ENCODE measurements around the gene NT5C1B. TPM values are rescaled to one million over a fixed set of nuclear protein-coding genes. Genes with fewer than 3 reads are reported as not detected.
"Not testable (repeated sequence)": the region's sequence is repeated elsewhere in the genome, so short reads cannot be mapped to it uniquely, and the experiment has no call there.

NT5C1B gene
- total RNA-seq, result not detected

DNA sequence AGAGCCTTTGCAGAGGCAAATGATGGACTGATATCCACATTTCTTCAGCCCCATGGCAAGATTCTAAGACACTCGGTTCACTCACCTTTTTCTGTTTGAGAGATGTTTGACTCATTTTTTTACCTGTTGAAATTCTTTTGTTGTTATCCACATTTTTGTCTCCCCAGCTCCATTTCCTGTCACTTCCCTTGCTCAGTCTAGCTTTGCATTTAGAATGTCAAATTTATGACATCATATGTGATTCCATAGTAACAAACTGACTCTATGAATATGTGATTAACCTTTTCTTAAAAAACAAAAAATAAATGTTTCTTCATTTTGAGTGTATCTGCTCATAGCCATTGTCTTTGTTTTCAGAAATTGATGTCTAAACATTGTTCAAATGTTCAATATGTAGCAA, at the start of gene NT5C1B:
Gene NT5C1B, minus strand, starts transcription at position 216 of the 400 bp plus-strand sequence. Its CDS starts 101 bp downstream, at position 115.
- POLR2A ChIA-PET, result no interaction called here
- CTCF ChIA-PET, result no interaction called here

DNA sequence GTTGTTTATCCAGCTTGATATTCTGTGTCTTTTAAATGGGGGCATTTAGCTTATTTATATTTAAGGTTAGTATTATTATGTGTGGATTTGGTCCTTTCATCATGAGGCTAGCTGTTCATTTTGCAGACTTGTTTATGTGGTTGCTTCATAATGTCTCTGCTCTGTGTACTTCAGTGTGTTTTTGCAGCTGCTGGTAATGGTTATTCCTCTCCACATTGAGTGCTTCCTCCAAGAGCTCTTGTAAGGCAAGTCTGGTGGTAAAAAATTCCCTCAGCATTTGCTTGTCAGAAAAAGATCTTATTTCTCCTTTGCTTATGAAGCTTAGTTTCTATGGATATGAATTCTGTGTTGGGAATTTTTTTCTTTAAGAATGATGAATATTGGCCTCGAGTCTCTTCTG, 47.8 kb upstream of the NT5C1B start:
- POLR2A ChIA-PET, result no interaction called here
- CTCF ChIA-PET, result no interaction called here

DNA sequence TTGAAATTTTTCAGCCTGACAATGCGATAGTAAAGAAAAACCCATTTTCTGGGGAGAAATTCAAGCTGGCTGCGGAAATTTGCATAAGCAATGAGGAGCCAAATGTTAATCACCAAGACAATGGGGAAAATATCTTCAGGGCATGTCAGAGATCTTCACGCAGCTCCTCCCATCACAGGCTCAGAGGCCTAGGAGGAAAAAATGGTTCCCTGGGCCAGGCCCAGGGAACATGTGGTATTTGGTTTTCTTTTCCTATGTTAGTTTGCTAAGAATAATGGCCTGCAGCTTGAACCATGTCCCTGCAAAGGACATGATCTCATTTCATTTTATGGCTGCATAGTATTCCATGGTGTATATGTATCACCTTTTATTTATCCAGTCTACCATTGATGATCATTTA, 43.3 kb upstream of the NT5C1B start:
- CTCF ChIA-PET, POLR2A ChIA-PET: not testable (repeated sequence)

DNA sequence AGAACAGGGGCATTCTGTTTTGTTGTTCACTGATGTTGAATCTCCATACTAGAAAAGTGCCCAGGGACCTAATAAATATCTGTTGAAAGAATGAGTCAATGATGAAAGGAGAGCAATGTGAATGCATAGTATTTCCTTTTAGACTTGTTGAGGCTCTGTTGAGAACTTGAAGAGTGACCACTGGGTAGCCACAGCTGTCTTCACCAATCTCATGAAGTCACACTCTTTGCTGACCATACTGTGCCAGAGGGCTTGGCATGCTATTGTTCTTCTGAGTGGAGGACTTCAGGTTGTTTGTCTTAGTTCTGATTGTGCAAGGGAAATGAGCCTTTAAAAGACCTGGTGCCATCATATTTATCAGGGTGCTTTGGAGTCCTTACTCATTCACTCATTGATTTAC, 41.6 kb upstream of the NT5C1B start:
- ChIA-PET POLR2A (no interaction called here), CTCF (no interaction called here)

DNA sequence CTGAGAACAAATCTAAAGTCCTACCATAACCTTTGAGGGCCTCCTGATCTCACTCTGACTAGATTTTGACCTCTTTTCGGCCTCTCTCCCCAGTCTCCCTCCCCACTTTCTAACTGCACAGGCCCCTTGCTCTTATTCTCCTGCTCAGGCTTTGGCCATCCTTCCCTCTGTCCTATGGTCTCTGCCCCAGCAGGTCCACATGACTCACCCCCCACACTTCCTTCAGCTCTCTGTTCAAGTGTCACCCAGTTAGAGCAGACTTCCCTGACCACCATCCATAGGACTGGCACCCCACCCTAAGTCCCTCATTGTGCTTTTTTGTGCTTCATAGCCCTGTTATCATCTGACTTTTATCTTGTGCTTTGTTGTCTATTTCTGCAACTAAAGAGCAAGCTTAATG, 41.2 kb upstream of the NT5C1B start:
- ChIA-PET CTCF (no interaction called here), POLR2A (no interaction called here)

DNA sequence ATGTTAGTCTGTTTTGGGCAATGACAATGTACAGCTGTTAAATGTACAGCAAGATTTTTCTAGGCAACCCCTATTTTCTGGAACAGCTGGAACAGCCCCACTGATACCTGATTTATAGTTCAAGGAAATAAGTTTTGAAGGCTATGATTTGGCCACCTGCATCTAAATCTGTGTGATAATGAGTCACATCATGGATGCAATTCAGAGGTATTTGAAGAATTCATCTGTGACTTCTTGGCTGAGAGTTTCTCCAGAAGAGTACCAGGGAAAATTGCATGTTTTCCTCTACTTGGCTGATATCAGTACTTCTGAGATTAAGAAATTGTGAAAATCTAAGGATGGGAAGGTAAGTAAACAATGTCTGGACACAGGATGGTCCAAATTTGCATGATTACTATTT, 40.7 kb upstream of the NT5C1B start:
- ChIA-PET POLR2A (no interaction called here), CTCF (no interaction called here)

DNA sequence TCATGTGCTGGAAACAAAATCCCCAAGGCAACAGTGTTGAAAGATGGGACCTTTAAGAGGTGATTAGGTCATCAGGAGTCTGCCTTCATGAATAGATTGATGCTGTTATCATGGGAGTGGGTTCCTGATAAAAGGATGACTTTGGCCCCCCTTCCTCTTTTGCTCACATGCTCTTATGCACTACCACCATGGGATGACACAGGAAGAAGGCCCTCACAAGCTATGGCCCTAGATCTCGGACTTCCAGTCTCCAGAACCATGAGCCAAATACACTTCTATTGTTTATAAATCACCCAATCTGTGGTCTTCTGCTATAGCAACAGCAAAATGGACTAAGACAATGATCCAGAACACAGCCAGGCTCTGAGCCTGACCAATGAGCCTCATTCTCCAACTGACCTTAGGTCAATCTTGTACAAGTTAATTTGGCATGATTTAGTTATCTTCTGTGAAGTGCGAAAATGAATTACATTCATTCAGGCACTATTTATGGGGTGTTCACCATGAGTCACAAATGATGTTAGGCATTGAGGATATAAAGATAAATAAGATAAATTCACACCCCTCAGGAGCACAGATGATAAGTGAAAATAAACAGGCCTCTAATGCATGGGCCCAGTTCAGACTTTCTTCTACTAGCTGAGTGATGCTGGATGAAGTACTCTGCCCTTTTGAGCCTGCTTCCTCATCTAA, 37.7 kb upstream of the NT5C1B start:
- CTCF ChIA-PET, result no interaction called here
- POLR2A ChIA-PET, result no interaction called here

DNA sequence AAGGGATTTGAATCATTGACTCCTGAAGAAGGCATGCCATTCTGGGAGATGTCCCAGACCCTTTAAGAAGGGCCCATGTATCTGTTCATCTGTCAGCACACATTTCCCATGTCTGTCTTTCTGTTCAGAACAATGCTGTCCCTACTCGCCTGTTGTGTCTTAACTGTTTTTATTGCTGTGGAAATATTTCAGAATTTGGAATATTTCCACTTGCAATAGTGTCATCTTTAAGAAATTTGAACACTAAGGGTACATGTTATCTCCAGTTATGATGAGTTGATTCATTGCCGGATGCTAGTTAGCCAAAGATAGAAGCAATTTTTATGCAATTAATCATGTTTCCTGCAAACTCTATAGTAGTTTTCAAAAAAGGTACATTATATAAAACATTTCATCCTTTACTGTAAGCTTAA, 36.9 kb upstream of the NT5C1B start:
- ChIA-PET CTCF (no interaction called here), POLR2A (no interaction called here)

DNA sequence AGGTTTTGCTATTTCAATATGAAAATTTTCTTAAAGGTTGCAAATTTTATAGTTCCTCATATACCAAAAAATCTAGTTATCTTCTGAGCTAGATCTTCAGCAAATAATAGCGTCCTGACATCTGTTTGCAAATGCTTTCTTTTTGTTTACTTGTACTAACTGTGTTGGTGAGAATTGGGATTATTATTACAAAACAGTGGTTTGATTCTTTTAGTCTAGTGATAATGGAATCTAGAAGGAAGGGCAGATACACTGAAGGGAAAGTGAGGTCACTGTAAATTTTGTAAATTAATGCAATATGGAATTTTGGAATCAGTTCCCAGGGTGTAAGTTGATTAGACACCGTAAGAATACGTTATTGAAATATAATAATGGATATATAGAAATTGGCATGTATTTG, 36.2 kb upstream of the NT5C1B start:
- CTCF ChIA-PET, result no interaction called here
- POLR2A ChIA-PET, result no interaction called here

DNA sequence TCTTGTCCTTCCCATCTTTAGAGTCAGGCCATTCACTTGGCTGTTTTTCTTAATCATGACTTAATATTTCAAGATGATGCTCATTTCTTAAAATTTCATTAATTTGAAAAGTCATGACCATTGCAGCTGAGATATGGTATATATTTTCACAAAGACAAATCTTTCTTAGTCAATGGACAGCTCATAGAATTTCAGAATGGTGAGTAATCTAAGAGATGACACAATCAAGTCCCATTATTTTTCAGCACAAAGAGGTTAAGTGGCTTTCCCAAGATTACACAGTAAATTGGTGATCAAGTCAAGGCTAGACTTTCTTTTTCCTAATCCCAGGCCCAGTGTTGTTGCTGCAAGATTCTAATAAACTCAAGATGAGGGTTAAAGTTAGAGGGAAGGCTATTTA, 34.4 kb upstream of the NT5C1B start:
- POLR2A ChIA-PET, result no interaction called here
- CTCF ChIA-PET, result no interaction called here

DNA sequence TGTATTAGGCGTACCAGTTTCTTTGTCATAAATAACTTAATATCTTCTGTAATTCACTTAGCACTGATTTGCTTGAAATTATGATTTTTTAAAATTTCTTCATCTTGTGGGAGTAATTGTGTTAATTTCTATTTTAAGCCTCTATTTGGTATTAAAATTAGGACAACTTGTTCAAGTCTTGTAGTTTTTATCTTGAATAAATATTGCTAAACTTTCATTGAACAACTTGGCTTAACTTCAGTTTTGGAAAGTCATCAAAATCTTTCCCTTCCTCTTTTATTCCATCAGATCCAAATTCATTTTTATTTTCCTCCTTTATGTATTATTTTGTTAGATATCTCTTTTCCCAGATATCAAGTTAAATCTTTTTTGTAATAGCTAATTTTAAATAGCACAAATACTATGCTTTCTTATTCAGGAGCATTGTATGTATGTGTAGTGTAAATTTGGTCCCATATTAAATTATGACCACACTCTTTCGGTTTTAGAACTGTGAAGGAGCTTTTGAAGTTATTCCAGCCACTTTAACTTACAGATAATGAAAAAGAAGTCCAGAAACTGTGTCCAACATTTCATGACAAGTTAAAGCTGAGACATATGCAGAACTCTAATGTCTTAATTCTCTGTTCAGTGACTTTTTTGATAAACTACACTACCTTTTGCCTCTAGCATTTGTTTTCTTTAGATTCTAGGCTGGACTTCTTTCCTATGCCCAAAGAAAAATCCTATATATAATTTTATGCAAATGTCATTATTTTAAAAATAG, 31.7 kb upstream of the NT5C1B start:
- ChIA-PET POLR2A (no interaction called here), CTCF (no interaction called here)

DNA sequence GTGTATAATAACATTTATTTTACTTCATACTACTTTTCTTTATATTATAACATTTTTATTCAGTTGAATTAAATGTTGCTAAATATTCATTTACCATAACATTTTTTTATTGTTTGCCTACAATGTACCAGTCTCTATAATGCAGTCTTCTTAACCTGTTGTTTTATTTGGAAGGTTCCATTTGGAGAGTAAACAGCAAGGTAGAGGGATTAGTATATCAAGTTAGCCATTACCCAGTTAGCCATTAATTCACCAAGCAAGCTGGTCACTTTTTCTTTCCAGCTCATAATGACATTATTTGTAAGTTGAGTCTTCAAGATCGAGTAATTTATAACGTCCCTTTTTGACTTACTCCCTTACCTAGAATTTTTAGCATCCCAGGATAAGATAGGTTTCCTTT, 29.7 kb upstream of the NT5C1B start:
- ChIA-PET CTCF (no interaction called here), POLR2A (no interaction called here)

DNA sequence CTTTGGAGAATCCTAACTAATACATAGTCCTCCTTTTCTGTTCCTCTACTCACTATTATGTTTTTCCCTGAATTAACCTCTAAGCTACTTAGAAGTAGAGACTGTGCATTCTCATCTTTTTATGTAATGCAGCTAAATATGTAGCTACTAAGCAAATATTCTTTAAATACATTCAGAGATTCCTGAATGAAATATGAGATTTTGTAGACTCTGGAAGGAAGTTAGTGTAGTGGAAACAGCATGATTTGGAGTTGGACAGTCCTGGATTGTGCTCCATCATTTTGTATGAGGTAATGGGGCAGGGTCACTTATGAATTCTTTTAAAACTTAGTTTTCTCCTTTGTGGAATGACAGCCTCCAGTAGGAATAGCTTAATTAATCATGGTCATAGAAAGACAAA, 24.7 kb upstream of the NT5C1B start:
- ChIA-PET POLR2A (no interaction called here), CTCF (no interaction called here)

DNA sequence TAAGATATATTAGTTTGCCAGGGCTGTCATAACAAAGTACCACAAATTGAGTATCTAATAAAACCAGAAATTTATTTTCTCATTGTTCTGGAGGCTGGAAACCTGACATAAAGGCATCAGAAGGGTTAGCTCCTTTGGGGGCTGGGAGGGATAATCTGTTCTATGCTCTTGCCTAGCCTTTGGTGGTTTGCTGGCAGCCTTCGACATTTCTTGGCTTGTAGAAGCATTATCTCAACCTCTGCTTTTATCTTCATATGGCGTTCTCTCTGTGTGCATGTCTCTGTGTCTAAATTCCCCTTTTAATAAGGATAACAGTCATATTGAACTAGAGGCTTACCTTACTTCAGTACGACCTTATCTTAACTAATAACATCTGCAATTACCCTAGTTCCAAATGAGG, 22.8 kb upstream of the NT5C1B start:
- ChIA-PET POLR2A (interaction anchor here (0.5 kb wide), 1 partner anchor 272 kb away, joined by 7 read pairs; no protein-coding TSS in a partner anchor), CTCF (no interaction called here)

DNA sequence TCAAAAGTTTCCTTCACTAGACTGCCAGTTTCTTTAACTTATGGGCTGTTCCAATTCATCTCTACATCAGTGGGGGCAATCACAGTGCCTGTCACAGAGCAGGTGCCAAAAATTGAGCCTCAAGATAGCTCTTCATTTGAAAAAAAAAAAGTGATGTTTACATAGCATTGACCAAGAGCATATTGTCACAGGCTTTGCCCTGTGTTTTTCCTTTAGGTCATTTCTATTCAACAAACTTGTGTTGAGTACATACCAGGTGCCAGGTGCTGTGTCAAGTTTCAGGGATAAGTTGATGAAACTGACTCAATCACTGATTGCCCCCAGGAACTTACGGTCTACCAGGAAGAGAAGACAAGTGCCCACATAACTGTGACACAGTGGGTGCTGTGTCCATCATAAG, 22.2 kb upstream of the NT5C1B start:
- ChIA-PET POLR2A (no interaction called here), CTCF (no interaction called here)

DNA sequence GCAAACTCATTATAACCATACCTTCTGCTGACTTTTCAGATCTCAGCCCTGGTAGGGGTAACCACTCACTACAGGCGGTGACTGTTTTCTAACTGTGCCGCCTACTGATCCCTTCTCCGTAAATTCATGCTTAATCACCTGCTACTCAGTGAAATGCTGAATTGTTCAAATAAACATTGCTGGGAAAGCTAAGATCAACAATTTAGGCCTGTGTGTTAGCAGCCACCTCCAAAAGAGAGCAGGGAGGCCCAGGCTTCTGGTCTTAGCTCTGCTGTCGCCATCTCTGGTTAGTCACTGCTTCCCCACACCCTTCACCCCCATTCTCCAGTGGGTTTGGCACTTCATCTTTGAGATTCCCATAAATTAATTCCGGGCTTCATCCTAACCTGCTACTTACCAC, 21.8 kb upstream of the NT5C1B start:
- CTCF ChIA-PET, result no interaction called here
- POLR2A ChIA-PET, result no interaction called here

DNA sequence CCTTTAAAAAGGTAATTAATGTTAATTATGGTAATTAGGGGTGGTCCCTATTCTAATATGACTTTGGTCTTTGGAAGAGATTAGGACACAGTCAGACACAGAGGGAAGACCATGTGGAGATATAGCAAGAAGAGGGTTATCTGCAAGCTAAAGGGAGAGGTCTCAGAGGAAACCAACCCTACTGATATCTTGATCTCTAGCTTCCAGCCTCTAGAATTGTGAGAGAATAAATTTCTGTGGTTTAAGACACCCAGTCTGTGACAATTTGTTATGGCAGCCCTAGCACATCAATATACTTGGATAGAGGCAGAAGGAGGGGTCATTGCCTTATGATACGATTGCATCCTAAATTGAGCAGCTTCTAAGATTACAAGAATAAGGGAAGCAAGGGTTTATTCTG, 21.3 kb upstream of the NT5C1B start:
- POLR2A ChIA-PET, result no interaction called here
- CTCF ChIA-PET, result no interaction called here

DNA sequence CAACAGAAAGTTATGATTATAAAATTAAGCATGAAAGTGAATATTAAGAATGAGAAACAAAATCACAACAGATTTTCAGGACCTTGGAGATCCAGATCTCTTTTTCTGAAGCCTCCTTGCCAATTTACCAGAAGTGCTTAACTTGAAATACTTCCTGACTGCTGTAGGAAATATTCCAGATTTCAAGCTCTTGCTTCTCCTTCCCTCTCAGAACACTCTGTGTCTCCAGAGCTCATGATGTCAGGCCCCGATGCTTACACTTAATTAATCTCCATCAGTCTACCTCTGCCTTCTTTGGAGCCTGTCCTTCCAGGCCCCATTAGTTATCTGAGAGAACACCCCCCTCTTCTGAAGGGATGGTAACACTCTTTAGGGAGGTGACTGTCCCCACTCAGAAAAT, 20.7 kb upstream of the NT5C1B start:
- ChIA-PET CTCF (no interaction called here), POLR2A (interaction anchor here (0.5 kb wide), 1 partner anchor 848 kb away, joined by 4 read pairs; no protein-coding TSS in a partner anchor)

DNA sequence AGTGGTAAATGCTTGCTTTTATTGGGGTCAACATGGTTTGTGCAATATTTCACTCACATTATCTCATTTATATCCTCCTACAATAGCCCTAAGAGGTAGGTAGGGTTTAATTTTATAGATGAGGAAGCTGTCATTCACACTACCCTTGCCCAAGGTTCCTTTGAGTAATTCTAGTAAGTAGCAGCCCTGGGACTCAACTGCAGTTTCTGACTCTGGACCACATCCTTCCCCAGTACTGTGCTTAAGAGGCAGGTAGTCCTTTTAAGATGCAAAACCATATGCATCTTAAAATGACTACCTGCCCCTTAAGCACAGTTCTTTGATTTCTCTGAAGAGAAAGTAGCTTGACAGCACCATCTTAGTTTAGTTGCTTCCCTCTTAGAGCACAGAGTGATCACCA, 15.7 kb upstream of the NT5C1B start:
- ChIA-PET POLR2A (no interaction called here), CTCF (no interaction called here)

DNA sequence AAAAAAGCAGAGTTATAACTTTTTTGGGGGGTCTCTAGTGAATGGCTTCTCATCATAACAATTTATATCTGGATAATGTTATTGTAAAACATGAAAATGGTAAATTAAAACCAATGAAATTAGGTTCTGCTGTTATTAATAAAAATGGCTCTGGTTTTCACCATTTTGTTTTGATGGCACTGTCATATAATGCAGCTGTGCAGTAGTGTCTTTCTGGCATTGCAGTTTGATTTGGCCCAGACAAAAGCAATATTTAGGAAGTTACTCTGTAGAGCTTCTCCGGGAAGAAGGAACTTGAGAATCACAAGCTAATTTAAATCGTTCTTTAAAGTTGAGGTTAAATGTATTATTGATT, 15.1 kb upstream of the NT5C1B start:
- CTCF ChIA-PET, result no interaction called here
- POLR2A ChIA-PET, result no interaction called here

DNA sequence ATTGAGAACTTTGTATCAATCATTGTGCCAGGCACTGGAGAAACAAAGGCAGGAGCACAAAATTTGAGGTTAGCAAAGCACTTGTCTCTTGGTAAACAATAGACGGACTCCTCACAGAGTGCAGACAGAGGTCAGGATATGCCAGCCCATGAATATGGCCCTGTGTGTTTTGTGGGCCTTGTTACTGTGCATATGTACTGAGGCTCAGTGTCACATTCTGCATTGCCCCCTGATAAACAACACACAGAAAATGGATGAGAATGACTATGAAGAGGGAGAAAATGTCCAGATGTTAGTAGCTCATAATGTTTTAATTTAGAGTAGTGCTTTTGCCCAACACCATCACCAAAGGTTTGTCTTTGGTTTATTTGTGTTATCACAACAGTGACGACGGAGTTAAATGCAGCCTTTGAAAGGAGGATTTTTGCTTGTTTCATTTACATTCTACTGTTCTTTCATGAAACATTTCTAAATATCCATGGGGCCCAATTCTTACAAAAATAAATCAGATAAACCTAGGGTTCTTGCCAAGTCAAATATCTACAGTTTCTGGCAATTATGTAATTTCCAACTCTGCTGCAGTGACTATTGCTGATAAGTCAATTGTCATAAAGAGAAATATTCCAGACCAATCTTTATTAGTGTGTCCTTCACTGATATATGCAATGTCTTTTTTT, 14.6 kb upstream of the NT5C1B start:
- ChIA-PET POLR2A (no interaction called here), CTCF (no interaction called here)

DNA sequence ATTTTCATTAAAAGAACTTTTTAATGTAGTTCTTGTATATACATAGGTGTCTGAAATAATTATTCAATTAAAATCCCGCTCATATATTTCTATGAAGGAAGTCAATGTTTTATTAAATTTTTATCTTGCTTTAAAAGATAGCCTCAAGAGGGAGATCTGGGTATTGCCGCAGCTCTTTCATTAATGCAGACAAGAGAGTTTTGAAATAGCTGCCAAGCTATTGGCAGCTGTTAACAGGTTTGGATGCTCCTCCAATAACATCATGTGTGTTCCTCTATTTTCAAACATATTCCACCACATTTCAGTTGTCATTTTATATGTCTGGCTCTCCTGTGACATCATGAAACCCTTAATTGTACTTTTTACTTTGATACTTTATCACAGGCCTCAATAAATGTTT, 12.9 kb upstream of the NT5C1B start:
- CTCF ChIA-PET, result no interaction called here
- POLR2A ChIA-PET, result no interaction called here

All from activated CD8-positive, alpha-beta memory T cell treated with anti-CD3 and anti-CD28 coated beads for 36 hours (primary cell).